ENCODE results near the gene EDAR. TPM values are rescaled to one million over a fixed set of nuclear protein-coding genes. Genes with fewer than 3 reads are reported as not detected.

Gene EDAR
- polyA plus RNA-seq, 1 experiment: not detected

GRCh38 chr2:108982259-108982679 lies 6.8 kb downstream of the EDAR start:
- H3K36me3 ChIP-seq (ENCODE audit: control insufficient read depth, insufficient read depth, low read length): no peaks in the 10 kb centered on the region
- peaks cover 38% of the 10 kb centered on the region for H3K27me3 ChIP-seq (ENCODE audit: control insufficient read depth, insufficient read depth, low read length)
- POLR2A ChIA-PET: no interaction called here
- TF ChIP-seq, protein P1, sequence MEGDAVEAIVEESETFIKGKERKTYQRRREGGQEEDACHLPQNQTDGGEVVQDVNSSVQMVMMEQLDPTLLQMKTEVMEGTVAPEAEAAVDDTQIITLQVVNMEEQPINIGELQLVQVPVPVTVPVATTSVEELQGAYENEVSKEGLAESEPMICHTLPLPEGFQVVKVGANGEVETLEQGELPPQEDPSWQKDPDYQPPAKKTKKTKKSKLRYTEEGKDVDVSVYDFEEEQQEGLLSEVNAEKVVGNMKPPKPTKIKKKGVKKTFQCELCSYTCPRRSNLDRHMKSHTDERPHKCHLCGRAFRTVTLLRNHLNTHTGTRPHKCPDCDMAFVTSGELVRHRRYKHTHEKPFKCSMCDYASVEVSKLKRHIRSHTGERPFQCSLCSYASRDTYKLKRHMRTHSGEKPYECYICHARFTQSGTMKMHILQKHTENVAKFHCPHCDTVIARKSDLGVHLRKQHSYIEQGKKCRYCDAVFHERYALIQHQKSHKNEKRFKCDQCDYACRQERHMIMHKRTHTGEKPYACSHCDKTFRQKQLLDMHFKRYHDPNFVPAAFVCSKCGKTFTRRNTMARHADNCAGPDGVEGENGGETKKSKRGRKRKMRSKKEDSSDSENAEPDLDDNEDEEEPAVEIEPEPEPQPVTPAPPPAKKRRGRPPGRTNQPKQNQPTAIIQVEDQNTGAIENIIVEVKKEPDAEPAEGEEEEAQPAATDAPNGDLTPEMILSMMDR (IDR thresholded peaks at IDR 0.05; ENCODE audit: insufficient read depth, low read depth, low read length): no peak
- CTCF ChIA-PET: interaction anchor here (0.7 kb wide), 1 partner anchor 16 kb away, joined by 3 read pairs; no protein-coding TSS in a partner anchor
- no peak for DNase-seq (ENCODE audit: low read depth)
- no peak overlapping the region for H3K4me3 ChIP-seq (ENCODE audit: low read depth, low read length)

GRCh38 chr2:108981846-108982245 lies 7.2 kb downstream of the EDAR start:
- ChIA-PET CTCF (interaction anchor here (0.7 kb wide), 1 partner anchor 16 kb away, joined by 3 read pairs; no protein-coding TSS in a partner anchor), POLR2A (no interaction called here)
- TF ChIP-seq, protein P1 (IDR thresholded peaks at IDR 0.05; ENCODE audit: insufficient read depth, low read depth, low read length): no peak
- no peak overlapping the region for H3K4me3 ChIP-seq (ENCODE audit: low read depth, low read length)
- peaks cover 36% of the 10 kb centered on the region for H3K27me3 ChIP-seq (ENCODE audit: control insufficient read depth, insufficient read depth, low read length)
- DNase-seq (ENCODE audit: low read depth): no peak
- H3K36me3 ChIP-seq (ENCODE audit: control insufficient read depth, insufficient read depth, low read length): no peaks in the 10 kb centered on the region

GRCh38 chr2:108980076-108980475 lies 8.9 kb downstream of the EDAR start:
- TF ChIP-seq, protein P1 (IDR thresholded peaks at IDR 0.05; ENCODE audit: insufficient read depth, low read depth, low read length): no peak
- DNase-seq (ENCODE audit: low read depth): no peak
- Histone ChIP-seq H3K4me3 (ENCODE audit: low read depth, low read length) (no peak overlapping the region), H3K27me3 (ENCODE audit: control insufficient read depth, insufficient read depth, low read length) (peaks cover 34% of the 10 kb centered on the region), H3K36me3 (ENCODE audit: control insufficient read depth, insufficient read depth, low read length) (no peaks in the 10 kb centered on the region)
- ChIA-PET POLR2A (no interaction called here), CTCF (no interaction called here)

DNA sequence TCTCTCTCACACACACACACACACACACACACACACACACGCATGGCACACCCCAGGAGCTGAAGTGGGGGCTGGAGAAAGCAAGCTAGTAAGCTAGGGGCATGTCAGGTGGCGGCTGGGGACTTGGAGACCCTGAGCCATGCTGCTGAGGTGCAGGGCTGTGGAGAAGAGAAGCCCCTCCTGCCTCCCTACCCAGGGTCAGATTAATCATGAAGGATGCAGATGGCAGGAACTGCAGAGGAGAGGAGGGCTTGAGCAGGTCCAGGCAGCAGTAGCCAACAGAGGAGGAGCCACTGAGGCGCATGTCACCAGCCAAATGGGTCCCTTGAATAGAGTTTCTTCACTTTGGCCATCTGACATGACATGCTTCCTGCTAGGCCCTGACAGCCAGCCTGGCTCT lies 9.6 kb downstream of the EDAR start:
- no peaks in the 10 kb centered on the region for H3K36me3 ChIP-seq (ENCODE audit: control insufficient read depth, insufficient read depth, low read length)
- ChIA-PET POLR2A (no interaction called here), CTCF (interaction anchor here (1.0 kb wide), 1 partner anchor 19 kb away, joined by 3 read pairs; no protein-coding TSS in a partner anchor)
- TF ChIP-seq, protein P1 (IDR thresholded peaks at IDR 0.05; ENCODE audit: insufficient read depth, low read depth, low read length): no peak
- no peak for DNase-seq (ENCODE audit: low read depth)
- H3K27me3 ChIP-seq (ENCODE audit: control insufficient read depth, insufficient read depth, low read length): peaks cover 35% of the 10 kb centered on the region
- H3K4me3 ChIP-seq (ENCODE audit: low read depth, low read length): no peak overlapping the region

- CTCF ChIA-PET: interaction anchor here (0.9 to 1.0 kb wide), 2 partner anchors 10 to 19 kb away, joined by 3 read pairs; no protein-coding TSS in a partner anchor
Observed at GRCh38 chr2:108978709-108979111, 10.3 kb downstream of the EDAR start.

More at GRCh38 chr2:108978709-108979111, 10.3 kb downstream of the EDAR start:
- H3K4me3 ChIP-seq (ENCODE audit: low read depth, low read length): no peak overlapping the region
- H3K36me3 ChIP-seq (ENCODE audit: control insufficient read depth, insufficient read depth, low read length): no peaks in the 10 kb centered on the region
- POLR2A ChIA-PET: no interaction called here
- TF ChIP-seq, protein P1 (IDR thresholded peaks at IDR 0.05; ENCODE audit: insufficient read depth, low read depth, low read length): no peak
- no peak for DNase-seq (ENCODE audit: low read depth)
- H3K27me3 ChIP-seq (ENCODE audit: control insufficient read depth, insufficient read depth, low read length): peaks cover 34% of the 10 kb centered on the region

Measured in BJ (cell line).